HCT116 (cell line): ENCODE data around the gene CYP2S1. TPM values are rescaled to one million over a fixed set of nuclear protein-coding genes. Genes with fewer than 3 reads are reported as not detected.

Experiments used
- CEBPB ChIP-seq: IDR thresholded peaks from 2 replicates; pipeline ENCODE4 v1.6.1; 2012; ENCODE audit warnings: low read depth
- CTCF ChIP-seq, 3 experiments: fragments of 200-600 bp in 1 of 3; sonication (generic) in 1 of 3; IDR thresholded peaks in 2 of 3; conservative IDR thresholded peaks in 1 of 3; 2 replicates each; pipeline ENCODE4 v1.5.1; 2012 to 2017; ENCODE audit warnings: low read depth in 2 of 3, low read length in 2 of 3, antibody characterized with exemption in 1 of 3, borderline replicate concordance in 1 of 3, control low read depth in 1 of 3, mild to moderate bottlenecking in 1 of 3, mixed read lengths in 1 of 3, mixed run types in 1 of 3, moderate library complexity in 1 of 3; ENCODE audit not compliant: insufficient read depth in 1 of 3
- EGR1 ChIP-seq: IDR thresholded peaks from 2 replicates; pipeline ENCODE4 v1.6.1; 2012; ENCODE audit warnings: low read depth
- ELF1 ChIP-seq: IDR thresholded peaks from 2 replicates; pipeline ENCODE4 v1.6.1; 2012; ENCODE audit warnings: low read depth, borderline replicate concordance
- EZH2 ChIP-seq: fragments of 200-600 bp; sonication (generic); IDR thresholded peaks from 2 replicates; pipeline ENCODE4 v1.6.1; 2017; ENCODE audit warnings: antibody characterized with exemption, mixed run types
- FOSL1 ChIP-seq: IDR thresholded peaks from 2 replicates; pipeline ENCODE4 v1.6.1; 2012; ENCODE audit warnings: low read depth
- MAX ChIP-seq: IDR thresholded peaks from 2 replicates; pipeline ENCODE4 v1.6.1; 2012
- POLR2A ChIP-seq: IDR thresholded peaks from 2 replicates; pipeline ENCODE4 v1.7.0; 2011; ENCODE audit warnings: borderline replicate concordance; ENCODE audit not compliant: insufficient read depth, insufficient read length; ENCODE audit errors: extremely low read depth
- POLR2AphosphoS5 ChIP-seq: IDR thresholded peaks from 2 replicates; pipeline ENCODE4 v1.6.1; 2011; ENCODE audit warnings: mild to moderate bottlenecking, low read depth, low read length, moderate library complexity
- RAD21 ChIP-seq: IDR thresholded peaks from 2 replicates; pipeline ENCODE4 v1.6.1; 2012; ENCODE audit warnings: low read depth, mild to moderate bottlenecking
- SIN3A ChIP-seq: IDR thresholded peaks from 2 replicates; pipeline ENCODE4 v1.6.1; 2012; ENCODE audit warnings: low read depth
- SP1 ChIP-seq: IDR thresholded peaks from 2 replicates; pipeline ENCODE4 v1.6.1; 2012; ENCODE audit warnings: low read depth
- TCF7L2 ChIP-seq: IDR thresholded peaks from 2 replicates; pipeline ENCODE4 v1.7.0; 2011; ENCODE audit warnings: borderline replicate concordance, inconsistent platforms; ENCODE audit not compliant: insufficient read depth, insufficient read length; ENCODE audit errors: extremely low read depth
- ZNF274 ChIP-seq: fragments of 200-500 bp; sonication (Bioruptor generic); IDR thresholded peaks from 2 replicates; pipeline ENCODE4 v1.6.1; 2014; ENCODE audit warnings: mild to moderate bottlenecking, low read depth, low read length, inconsistent platforms
- total RNA-seq: library from RNA; stranded (reverse); gene quantifications from one replicate; pipeline ENCODE4 v1.2.1, GENCODE V29; 2021; ENCODE audit not compliant: unreplicated experiment

Gene CYP2S1
- total RNA-seq, 1 experiment from 2014 or later: 17.6 TPM

DNA sequence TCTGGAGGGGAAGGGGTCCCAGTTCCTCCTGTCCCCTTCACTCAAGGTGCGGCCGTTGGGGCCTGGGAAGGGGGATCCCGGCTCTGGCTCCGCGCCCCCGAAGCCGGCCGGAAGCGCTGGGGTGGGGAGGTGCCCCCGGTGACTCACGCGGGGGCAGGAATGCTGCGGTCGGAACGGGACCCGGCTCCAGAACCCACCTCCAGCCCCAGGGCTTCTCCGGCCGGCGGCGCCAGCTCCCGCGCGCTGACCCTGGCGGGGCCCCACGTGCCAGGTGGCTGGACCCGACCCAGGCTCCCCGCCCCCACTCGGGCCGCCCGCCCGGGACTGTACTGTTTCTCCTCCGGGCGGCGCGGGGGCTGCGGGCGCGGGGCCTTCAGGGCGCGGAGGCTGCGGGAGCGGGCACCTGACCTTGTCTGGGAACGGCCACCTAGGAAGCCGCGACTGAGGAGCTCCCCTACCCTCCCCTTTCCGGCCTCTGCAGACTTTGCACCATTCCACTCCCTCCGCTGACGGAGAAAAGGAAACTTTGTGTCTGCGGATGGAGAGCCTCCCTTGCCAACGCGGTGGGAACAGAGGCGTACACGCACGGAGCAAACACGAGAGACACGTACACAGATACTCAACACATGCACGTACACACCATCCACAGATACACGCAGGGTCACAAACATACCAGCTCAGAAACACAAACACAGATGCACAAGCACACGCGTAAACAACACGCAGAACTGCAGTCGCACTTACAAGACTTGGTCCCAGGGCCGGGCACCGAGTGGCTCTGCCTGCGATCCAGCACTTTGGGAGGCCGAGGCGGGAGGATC is 33.2 kb downstream of the CYP2S1 start (continued):
- no peak for TF ChIP-seq CTCF (IDR thresholded peaks at IDR 0.05 in 2 of 3, conservative IDR thresholded peaks at IDR 0.05 in 1 of 3; ENCODE audit: borderline replicate concordance in 1 of 3, insufficient read depth in 1 of 3, low read depth in 2 of 3, low read length in 2 of 3)
- no peak for TF ChIP-seq ELF1
- TF ChIP-seq ZNF274: no peak
- TF ChIP-seq EZH2: no peak
- peak; percentile 45 for TF ChIP-seq POLR2AphosphoS5
- TF ChIP-seq CEBPB: no peak
- TF ChIP-seq TCF7L2: peak; percentile 67
- TF ChIP-seq MAX: peak; percentile 73; the same call in 1 of the 2 replicates
- TF ChIP-seq EGR1: peak; percentile 90
- no peak for TF ChIP-seq SIN3A
- TF ChIP-seq POLR2A: no peak
- TF ChIP-seq RAD21: no peak
- TF ChIP-seq FOSL1: peak; percentile 73
- no peak; the same call in 1 of the 2 replicates for TF ChIP-seq SP1
